Cardiac muscle cell (in vitro differentiated cells and primary cell): ENCODE data around the gene DDR2. TPM values are rescaled to one million over a fixed set of nuclear protein-coding genes. Genes with fewer than 3 reads are reported as not detected.

Experiments
- DNase-seq, 2 donors: peaks; one replicate each; pipeline versions ENCODE4 v3.0.0 to v3.0.0-alpha.2; 2010 to 2017; ENCODE audit warnings: low read depth in 1 of 2, low spot score in 1 of 2
- H3K27ac ChIP-seq: fragments of 200-600 bp; sonication (generic); 2 replicates; pipeline ENCODE4 v1.5.1; 2016
- H3K27me3 ChIP-seq: fragments of 200-600 bp; sonication (generic); 2 replicates; pipeline ENCODE4 v1.6.0; 2016; ENCODE audit warnings: control low read depth
- H3K36me3 ChIP-seq: fragments of 200-600 bp; sonication (generic); 2 replicates; pipeline ENCODE4 v1.5.1; 2016; ENCODE audit warnings: control low read depth
- H3K4me1 ChIP-seq: fragments of 200-600 bp; sonication (generic); 2 replicates; pipeline ENCODE4 v1.8.1; 2017; ENCODE audit warnings: low read depth, mild to moderate bottlenecking, mixed run types
- H3K4me3 ChIP-seq: fragments of 200-600 bp; sonication (generic); 2 replicates; pipeline ENCODE4 v1.5.1; 2016; ENCODE audit warnings: mild to moderate bottlenecking
- H3K9me3 ChIP-seq: fragments of 200-600 bp; sonication (generic); 2 replicates; pipeline ENCODE4 v1.5.1; 2017; ENCODE audit warnings: low read depth, mild to moderate bottlenecking, control low read depth
- polyA plus RNA-seq: library from polyadenylated mRNA; unstranded; fragments of >200 nt; fragmentation: Nextera tagmentation; extraction: Ambion mirVana; gene quantifications from 2 replicates; pipeline ENCODE4 v1.2.1, GENCODE V29; 2016
- total RNA-seq: library from RNA; depleted of rRNA; stranded (reverse); fragments of >200 nt; gene quantifications from 2 replicates; pipeline ENCODE4 v1.2.3, GENCODE V29; 2016
- TF ChIP-seq, protein P1 (sequence below): IDR thresholded peaks from 2 replicates; pipeline ENCODE4 v1.5.1; 2012; ENCODE audit warnings: low read depth, mild to moderate bottlenecking, low read length

DDR2 gene
- total and polyA plus RNA-seq, 2 experiments from 2014 or later, result 1.3 to 1.4 TPM

DNA sequence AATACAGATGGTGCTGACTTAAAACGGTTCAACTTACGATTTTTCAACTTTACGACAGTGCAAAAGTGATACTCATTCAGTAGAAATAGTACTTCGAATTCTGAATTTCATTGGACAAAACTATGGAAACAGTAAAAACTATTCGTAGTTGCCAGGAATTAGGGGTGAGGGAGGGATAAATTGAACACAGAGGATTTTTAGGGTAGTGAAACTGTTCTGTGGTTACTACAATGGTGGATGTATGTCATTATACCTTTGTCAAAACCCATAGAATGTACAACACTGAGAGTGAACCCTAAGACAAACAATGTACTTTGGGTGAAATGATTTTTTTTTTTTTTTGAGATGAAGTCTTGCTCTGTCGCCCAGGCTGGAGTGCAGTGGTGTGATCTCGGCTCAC is 7.5 kb downstream of the DDR2 start:
- Histone ChIP-seq H3K27me3 (no peaks in the 10 kb centered on the region), H3K4me3 (no peak overlapping the region), H3K4me1 (no peaks in the 10 kb centered on the region), H3K27ac (no peak overlapping the region), H3K9me3 (no peaks in the 10 kb centered on the region), H3K36me3 (no peaks in the 10 kb centered on the region)
- TF ChIP-seq, protein P1, sequence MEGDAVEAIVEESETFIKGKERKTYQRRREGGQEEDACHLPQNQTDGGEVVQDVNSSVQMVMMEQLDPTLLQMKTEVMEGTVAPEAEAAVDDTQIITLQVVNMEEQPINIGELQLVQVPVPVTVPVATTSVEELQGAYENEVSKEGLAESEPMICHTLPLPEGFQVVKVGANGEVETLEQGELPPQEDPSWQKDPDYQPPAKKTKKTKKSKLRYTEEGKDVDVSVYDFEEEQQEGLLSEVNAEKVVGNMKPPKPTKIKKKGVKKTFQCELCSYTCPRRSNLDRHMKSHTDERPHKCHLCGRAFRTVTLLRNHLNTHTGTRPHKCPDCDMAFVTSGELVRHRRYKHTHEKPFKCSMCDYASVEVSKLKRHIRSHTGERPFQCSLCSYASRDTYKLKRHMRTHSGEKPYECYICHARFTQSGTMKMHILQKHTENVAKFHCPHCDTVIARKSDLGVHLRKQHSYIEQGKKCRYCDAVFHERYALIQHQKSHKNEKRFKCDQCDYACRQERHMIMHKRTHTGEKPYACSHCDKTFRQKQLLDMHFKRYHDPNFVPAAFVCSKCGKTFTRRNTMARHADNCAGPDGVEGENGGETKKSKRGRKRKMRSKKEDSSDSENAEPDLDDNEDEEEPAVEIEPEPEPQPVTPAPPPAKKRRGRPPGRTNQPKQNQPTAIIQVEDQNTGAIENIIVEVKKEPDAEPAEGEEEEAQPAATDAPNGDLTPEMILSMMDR, result no peak
- DNase-seq, result no peak

DNA sequence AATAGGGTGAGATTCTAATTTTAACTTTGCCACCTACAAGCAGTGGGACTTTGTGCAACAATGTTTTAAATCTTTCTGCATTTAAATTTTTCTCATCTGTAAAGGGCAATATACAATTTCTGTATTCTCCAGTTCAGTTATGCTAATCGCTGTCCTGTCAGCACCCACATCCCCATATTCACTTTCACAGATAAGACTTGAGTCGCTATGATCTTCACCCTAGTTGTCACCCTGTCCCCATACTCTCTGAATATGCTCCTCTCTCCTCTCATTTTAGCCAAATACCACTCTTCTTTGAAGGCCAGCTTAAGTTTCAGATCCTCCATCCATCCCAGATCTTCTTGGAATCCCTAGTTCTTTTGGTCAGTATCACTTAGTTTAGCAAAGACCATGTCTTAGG is 8.8 kb downstream of the DDR2 start:
- TF ChIP-seq, protein P1, result no peak
- Histone ChIP-seq H3K4me1 (no peaks in the 10 kb centered on the region), H3K27me3 (no peaks in the 10 kb centered on the region), H3K4me3 (no peak overlapping the region), H3K27ac (no peak overlapping the region), H3K36me3 (no peaks in the 10 kb centered on the region), H3K9me3 (no peaks in the 10 kb centered on the region)
- no peak for DNase-seq

DNA sequence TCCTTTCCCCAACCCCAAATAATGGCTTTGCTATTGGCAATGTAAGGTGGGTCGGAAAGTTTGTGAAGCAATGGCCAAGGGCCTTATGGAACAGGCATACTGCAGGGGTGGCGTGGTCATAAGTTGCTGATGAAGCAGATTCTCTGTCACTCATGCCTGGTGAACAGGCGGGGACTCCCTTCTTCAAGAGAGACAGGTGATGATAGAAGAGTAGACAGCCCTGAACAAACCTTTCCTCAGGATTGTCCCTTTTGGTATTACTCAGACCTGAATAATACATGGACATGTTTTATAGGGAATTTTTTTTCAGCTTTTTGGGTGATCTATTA is 12.7 kb downstream of the DDR2 start:
- Histone ChIP-seq H3K27me3 (no peaks in the 10 kb centered on the region), H3K36me3 (no peaks in the 10 kb centered on the region), H3K4me3 (no peak overlapping the region), H3K27ac (no peak overlapping the region), H3K4me1 (no peaks in the 10 kb centered on the region), H3K9me3 (no peaks in the 10 kb centered on the region)
- TF ChIP-seq, protein P1, result no peak
- no peak for DNase-seq

DNA sequence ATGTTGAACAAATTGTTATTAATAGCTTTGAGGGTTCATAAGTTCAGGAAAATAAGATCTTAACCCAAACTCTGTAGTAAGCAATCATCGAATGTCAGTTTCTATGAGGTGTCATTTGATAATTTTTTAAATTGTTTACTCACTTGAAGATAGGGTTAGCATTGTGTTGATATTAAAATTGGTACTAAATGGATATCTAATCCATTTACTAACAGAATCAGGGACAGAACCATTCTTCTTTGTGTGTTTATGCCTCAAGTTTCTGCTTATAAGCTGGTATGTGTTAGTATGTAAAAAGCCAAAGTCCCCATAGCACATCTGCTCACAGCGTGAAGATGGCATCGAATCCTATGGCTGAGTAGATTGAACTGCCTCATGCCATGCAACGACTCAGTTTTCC is 13.4 kb downstream of the DDR2 start:
- Histone ChIP-seq H3K9me3 (no peaks in the 10 kb centered on the region), H3K27me3 (no peaks in the 10 kb centered on the region), H3K4me1 (no peaks in the 10 kb centered on the region), H3K36me3 (no peaks in the 10 kb centered on the region), H3K4me3 (no peak overlapping the region), H3K27ac (no peak overlapping the region)
- no peak for DNase-seq
- TF ChIP-seq, protein P1, result no peak

DNA sequence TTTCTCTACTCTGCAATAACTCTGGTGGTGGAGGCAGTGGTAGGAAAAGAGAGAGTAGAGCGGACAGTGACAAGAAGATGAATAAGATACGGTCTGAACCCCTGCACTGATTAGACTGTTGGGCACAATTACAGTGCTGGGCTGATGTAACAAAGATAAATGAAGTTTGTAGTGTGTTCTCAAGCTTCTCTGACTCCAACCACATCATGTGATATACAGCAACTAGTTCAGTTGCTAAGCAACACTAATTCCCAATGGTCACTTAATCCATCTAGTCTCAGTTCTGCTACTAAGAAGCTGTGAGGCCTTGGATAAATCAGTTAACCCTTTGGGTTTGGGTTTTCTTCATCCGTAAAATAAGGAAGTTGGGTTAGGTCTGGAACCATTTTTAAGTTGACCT is 17.3 kb downstream of the DDR2 start:
- Histone ChIP-seq H3K9me3 (no peaks in the 10 kb centered on the region), H3K4me1 (no peaks in the 10 kb centered on the region), H3K36me3 (no peaks in the 10 kb centered on the region), H3K27me3 (no peaks in the 10 kb centered on the region), H3K27ac (no peak overlapping the region), H3K4me3 (no peak overlapping the region)
- DNase-seq, result no peak
- TF ChIP-seq, protein P1, result no peak

DNA sequence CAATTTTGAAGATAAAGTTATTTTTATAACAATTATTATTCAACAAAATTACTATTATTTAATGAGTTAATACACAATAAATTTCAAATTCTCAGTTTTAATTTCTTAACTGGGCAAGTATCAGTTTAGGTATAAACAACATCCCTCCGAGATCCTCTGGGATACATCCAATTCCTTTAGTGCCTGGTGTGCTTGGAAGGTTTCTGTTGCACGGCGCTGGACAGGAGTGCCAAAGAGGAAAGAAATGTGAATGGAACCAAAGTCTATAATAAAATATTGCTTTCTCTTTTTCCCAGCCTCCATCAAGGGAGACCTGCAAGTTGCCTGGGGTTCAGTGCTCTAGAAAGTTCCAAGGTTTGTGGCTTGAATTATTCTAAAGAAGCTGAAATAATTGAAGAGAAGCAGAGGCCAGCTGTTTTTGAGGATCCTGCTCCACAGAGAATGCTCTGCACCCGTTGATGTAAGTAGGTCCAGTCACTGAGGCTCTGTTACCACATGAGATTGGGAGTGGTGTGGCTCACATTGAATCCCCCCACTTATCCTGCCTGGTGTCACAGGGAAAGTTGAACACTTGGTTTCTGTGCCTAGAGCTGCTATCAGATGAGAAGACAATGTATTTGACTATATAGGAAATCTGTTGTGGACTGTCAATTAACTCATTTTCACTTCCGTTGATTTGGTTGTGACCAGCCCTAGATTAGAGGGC is 22.8 kb downstream of the DDR2 start:
- DNase-seq, result no peak
- TF ChIP-seq, protein P1, result no peak
- no peak overlapping the region for H3K4me3 ChIP-seq
- H3K27ac ChIP-seq, result no peak overlapping the region
- H3K9me3 ChIP-seq, result no peaks in the 10 kb centered on the region
- H3K36me3 ChIP-seq, result no peaks in the 10 kb centered on the region
- H3K4me1 ChIP-seq, result no peaks in the 10 kb centered on the region
- H3K27me3 ChIP-seq, result no peaks in the 10 kb centered on the region
